NCI-H446 treated with DMSO at 0.1 percent for 48 hours (cell line): ENCODE results near the gene NOL4.

Experiments
- DNase-seq: peaks from one replicate; lab custom pipeline; 2025; lab: John Stamatoyannopoulos, UW

The NOL4 gene

DNA sequence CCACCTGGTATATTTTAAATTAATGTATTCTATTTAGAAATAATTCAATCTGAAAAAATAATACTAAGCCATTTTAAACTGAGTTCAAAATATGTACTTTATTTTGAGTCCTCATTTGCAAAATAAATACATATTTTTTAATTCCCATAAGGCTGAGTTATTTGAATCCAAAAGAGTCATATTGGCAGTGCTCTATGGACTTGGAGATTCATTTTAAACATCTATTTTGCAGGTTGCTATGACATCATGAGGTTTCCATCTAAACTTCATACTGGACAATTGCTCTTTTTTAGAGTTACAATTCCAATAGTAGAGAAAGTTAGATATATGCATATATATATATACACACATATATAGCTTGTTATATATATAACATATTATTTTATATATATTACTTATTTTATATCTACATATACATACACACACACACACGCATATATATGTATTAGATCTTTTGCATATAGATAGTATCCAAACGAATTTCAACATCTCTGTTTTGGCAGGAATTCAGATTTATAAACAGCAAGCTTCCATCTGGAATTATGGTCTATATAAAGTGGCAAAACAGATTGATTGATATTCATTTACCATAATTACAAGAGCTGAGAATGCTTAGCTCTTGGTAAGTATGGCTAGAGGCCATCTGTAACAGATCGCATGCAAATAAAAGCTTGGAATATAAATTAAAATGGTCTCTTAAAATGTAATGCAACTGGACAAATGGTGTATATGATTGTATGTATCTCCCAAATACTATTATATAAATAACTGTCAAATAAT, 34.9 kb downstream of the NOL4 start:
- DNase-seq: no peak
